NCI-H2227 treated with DMSO at 0.1 percent for 48 hours (cell line): Measurements from ENCODE around the gene MARCO.

Source experiments
- DNase-seq: peaks from one replicate; lab custom pipeline; 2025; lab: John Stamatoyannopoulos, UW

MARCO gene

DNA sequence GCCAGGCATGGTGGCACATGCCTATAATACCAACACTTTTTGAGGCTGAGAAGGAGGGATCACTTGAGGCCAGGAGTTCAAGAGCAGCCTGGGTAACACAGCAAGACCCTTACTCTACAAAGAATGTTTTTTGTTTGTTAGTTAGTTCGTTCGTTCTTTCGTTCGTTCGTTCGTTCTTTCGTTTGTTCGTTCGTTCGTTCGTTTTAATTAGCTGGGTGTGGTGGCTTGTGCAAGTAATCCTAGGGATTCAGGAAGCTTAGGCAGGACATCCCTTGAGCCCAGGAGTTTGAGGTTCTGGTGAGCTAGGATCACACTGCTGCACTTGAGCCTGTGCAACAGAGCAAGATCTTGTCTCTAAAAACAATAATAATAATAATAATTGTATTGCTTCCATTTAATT, 98.7 kb downstream of the MARCO start:
- DNase-seq: no peak
